CMK (cell line): Measurements from ENCODE around the gene COMMD1.
A peak's percentile ranks its signal among the peaks of the same experiment; 100 is the strongest.
"Not testable (repeated sequence)": the region's sequence is repeated elsewhere in the genome, so short reads cannot be mapped to it uniquely, and the experiment has no call there.

Experiments
- DNase-seq: peaks from one replicate; pipeline ENCODE4 v3.0.0-alpha.2; 2010; ENCODE audit warnings: low read depth

Gene COMMD1

GRCh38 chr2:62030902-62031301, 125.4 kb downstream of the COMMD1 start:
- DNase-seq, result no peak

- DNase-seq, result no peak
Observed at GRCh38 chr2:62032096-62032495, 126.6 kb downstream of the COMMD1 start.

GRCh38 chr2:62034715-62035114, 129.2 kb downstream of the COMMD1 start:
- no peak for DNase-seq

GRCh38 chr2:62036229-62036628, 130.8 kb downstream of the COMMD1 start:
- no peak for DNase-seq

GRCh38 chr2:62036761-62037250, 131.3 kb downstream of the COMMD1 start:
- DNase-seq, result no peak

- DNase-seq, result peak; percentile 74
Observed at GRCh38 chr2:62038975-62039771, 133.7 kb downstream of the COMMD1 start.

- peak; percentile 29 for DNase-seq
Observed at GRCh38 chr2:62040926-62041325, 135.5 kb downstream of the COMMD1 start.

- not testable (repeated sequence) for DNase-seq
Observed at GRCh38 chr2:62041701-62042385, 136.4 kb downstream of the COMMD1 start.

- DNase-seq, result no peak
Observed at GRCh38 chr2:62042400-62042799, 136.9 kb downstream of the COMMD1 start.

GRCh38 chr2:62042944-62043343, 137.5 kb downstream of the COMMD1 start:
- DNase-seq, result no peak

GRCh38 chr2:62045017-62045543, 139.6 kb downstream of the COMMD1 start:
- DNase-seq, result no peak

- no peak for DNase-seq
Observed at GRCh38 chr2:62046141-62046540, 140.7 kb downstream of the COMMD1 start.

- DNase-seq, result no peak
Observed at GRCh38 chr2:62050456-62051045, 145.1 kb downstream of the COMMD1 start.

GRCh38 chr2:62054029-62054791, 148.7 kb downstream of the COMMD1 start:
- DNase-seq, result no peak

GRCh38 chr2:62054916-62055450, 149.5 kb downstream of the COMMD1 start:
- no peak for DNase-seq

GRCh38 chr2:62055724-62056336, 150.4 kb downstream of the COMMD1 start:
- no peak for DNase-seq

GRCh38 chr2:62056341-62056740, 150.9 kb downstream of the COMMD1 start:
- no peak for DNase-seq

GRCh38 chr2:62065243-62065642, 159.8 kb downstream of the COMMD1 start:
- no peak for DNase-seq

GRCh38 chr2:62071126-62071598, 165.7 kb downstream of the COMMD1 start:
- DNase-seq, result no peak

GRCh38 chr2:62071760-62072680, 166.5 kb downstream of the COMMD1 start:
- DNase-seq, result no peak
